Stimulated activated memory B cell treated with anti-CD40 and anti-IgM and Interleukin-4, amounts not matched to agents 10 μg/mL and 1 μg/mL and 100 μg/mL, for 72 hours (primary cell): ENCODE results near the gene FILIP1L.

ENCODE experiments used
- ATAC-seq: fragments of 150-1000 bp; cut with Tn5 transposase; 2 replicates; pipeline ENCODE4 v1.10.0; 2021
- H3K27ac Mint-ChIP-seq: one replicate; pipeline ENCODE4 v1.8.0; 2022; ENCODE audit warnings: mild to moderate bottlenecking, mixed read lengths
- H3K27me3 Mint-ChIP-seq: one replicate; pipeline ENCODE4 v1.8.0; 2022; ENCODE audit warnings: mixed read lengths
- H3K36me3 Mint-ChIP-seq: one replicate; pipeline ENCODE4 v1.8.0; 2022; ENCODE audit warnings: mixed read lengths
- H3K4me1 Mint-ChIP-seq: one replicate; pipeline ENCODE4 v1.8.0; 2022; ENCODE audit warnings: mixed read lengths
- H3K4me3 Mint-ChIP-seq: one replicate; pipeline ENCODE4 v1.8.0; 2022; ENCODE audit warnings: mild to moderate bottlenecking, moderate library complexity, mixed read lengths
- H3K9me3 Mint-ChIP-seq: one replicate; pipeline ENCODE4 v1.8.0; 2022; ENCODE audit warnings: mixed read lengths

Gene FILIP1L

GRCh38 chr3:100033184-100033583, 81.1 kb downstream of the FILIP1L start:
- H3K36me3 Mint-ChIP-seq: no peaks in the 10 kb centered on the region
- ATAC-seq: no peak
- H3K4me1 Mint-ChIP-seq: peaks cover 11% of the 10 kb centered on the region
- no peak overlapping the region for H3K4me3 Mint-ChIP-seq
- H3K9me3 Mint-ChIP-seq: no peaks in the 10 kb centered on the region
- H3K27me3 Mint-ChIP-seq: no peaks in the 10 kb centered on the region
- no peak overlapping the region for H3K27ac Mint-ChIP-seq

- H3K27ac Mint-ChIP-seq: no peak overlapping the region
- no peak for ATAC-seq
Measured at GRCh38 chr3:100032243-100032642, 82.1 kb downstream of the FILIP1L start.

GRCh38 chr3:100030914-100031425, 83.3 kb downstream of the FILIP1L start:
- ATAC-seq: no peak
- Mint-ChIP-seq H3K9me3 (no peaks in the 10 kb centered on the region), H3K4me1 (peaks cover 11% of the 10 kb centered on the region), H3K36me3 (no peaks in the 10 kb centered on the region), H3K27ac (no peak overlapping the region), H3K27me3 (no peaks in the 10 kb centered on the region), H3K4me3 (no peak overlapping the region)

More at GRCh38 chr3:100032243-100032642, 82.1 kb downstream of the FILIP1L start:
- Mint-ChIP-seq H3K9me3 (no peaks in the 10 kb centered on the region), H3K36me3 (no peaks in the 10 kb centered on the region), H3K4me3 (no peak overlapping the region), H3K4me1 (peaks cover 11% of the 10 kb centered on the region), H3K27me3 (no peaks in the 10 kb centered on the region)

- Mint-ChIP-seq H3K4me1 (peaks cover 11% of the 10 kb centered on the region), H3K36me3 (no peaks in the 10 kb centered on the region), H3K4me3 (no peak overlapping the region), H3K27me3 (no peaks in the 10 kb centered on the region), H3K9me3 (no peaks in the 10 kb centered on the region), H3K27ac (no peak overlapping the region)
- peak; percentile 60 for ATAC-seq
Measured at GRCh38 chr3:100030346-100030745, 84.0 kb downstream of the FILIP1L start.

GRCh38 chr3:100029689-100030088, 84.6 kb downstream of the FILIP1L start:
- no peak for ATAC-seq
- H3K9me3 Mint-ChIP-seq: no peaks in the 10 kb centered on the region

GRCh38 chr3:100029052-100029451, 85.2 kb downstream of the FILIP1L start:
- H3K4me1 Mint-ChIP-seq: peaks cover 11% of the 10 kb centered on the region
- no peak overlapping the region for H3K4me3 Mint-ChIP-seq
- no peak for ATAC-seq
- no peaks in the 10 kb centered on the region for H3K36me3 Mint-ChIP-seq
- H3K27ac Mint-ChIP-seq: no peak overlapping the region
- H3K9me3 Mint-ChIP-seq: no peaks in the 10 kb centered on the region
- H3K27me3 Mint-ChIP-seq: no peaks in the 10 kb centered on the region

More at GRCh38 chr3:100029689-100030088, 84.6 kb downstream of the FILIP1L start:
- H3K4me3 Mint-ChIP-seq: no peak overlapping the region
- H3K4me1 Mint-ChIP-seq: peaks cover 11% of the 10 kb centered on the region
- no peaks in the 10 kb centered on the region for H3K27me3 Mint-ChIP-seq
- H3K27ac Mint-ChIP-seq: no peak overlapping the region
- H3K36me3 Mint-ChIP-seq: no peaks in the 10 kb centered on the region

- H3K27ac Mint-ChIP-seq: no peak overlapping the region
- no peaks in the 10 kb centered on the region for H3K9me3 Mint-ChIP-seq
- no peak for ATAC-seq
- H3K36me3 Mint-ChIP-seq: peaks cover 10% of the 10 kb centered on the region
- H3K27me3 Mint-ChIP-seq: no peaks in the 10 kb centered on the region
- no peak overlapping the region for H3K4me3 Mint-ChIP-seq
- H3K4me1 Mint-ChIP-seq: peaks cover 11% of the 10 kb centered on the region
Measured at GRCh38 chr3:100027321-100027720, 87.0 kb downstream of the FILIP1L start.

GRCh38 chr3:100024520-100025303, 89.6 kb downstream of the FILIP1L start:
- no peak overlapping the region for H3K4me3 Mint-ChIP-seq
- no peaks in the 10 kb centered on the region for H3K4me1 Mint-ChIP-seq
- no peaks in the 10 kb centered on the region for H3K27me3 Mint-ChIP-seq
- H3K36me3 Mint-ChIP-seq: peaks cover 10% of the 10 kb centered on the region
- ATAC-seq: no peak
- no peaks in the 10 kb centered on the region for H3K9me3 Mint-ChIP-seq
- H3K27ac Mint-ChIP-seq: no peak overlapping the region

GRCh38 chr3:100023595-100023994, 90.7 kb downstream of the FILIP1L start:
- Mint-ChIP-seq H3K27ac (no peak overlapping the region), H3K27me3 (no peaks in the 10 kb centered on the region), H3K9me3 (no peaks in the 10 kb centered on the region), H3K4me1 (no peaks in the 10 kb centered on the region), H3K36me3 (peaks cover 13% of the 10 kb centered on the region), H3K4me3 (no peak overlapping the region)
- ATAC-seq: no peak

- Mint-ChIP-seq H3K9me3 (no peaks in the 10 kb centered on the region), H3K27me3 (no peaks in the 10 kb centered on the region), H3K27ac (no peak overlapping the region), H3K4me3 (no peak overlapping the region), H3K4me1 (no peaks in the 10 kb centered on the region), H3K36me3 (peaks cover 16% of the 10 kb centered on the region)
- ATAC-seq: no peak
Measured at GRCh38 chr3:100023150-100023549, 91.2 kb downstream of the FILIP1L start.

- no peak for ATAC-seq
- Mint-ChIP-seq H3K9me3 (no peaks in the 10 kb centered on the region), H3K27me3 (no peaks in the 10 kb centered on the region), H3K36me3 (peaks cover 16% of the 10 kb centered on the region), H3K27ac (no peak overlapping the region), H3K4me1 (no peaks in the 10 kb centered on the region), H3K4me3 (no peak overlapping the region)
Measured at GRCh38 chr3:100022506-100022905, 91.8 kb downstream of the FILIP1L start.

- Mint-ChIP-seq H3K27ac (no peak overlapping the region), H3K4me1 (no peaks in the 10 kb centered on the region), H3K9me3 (no peaks in the 10 kb centered on the region), H3K27me3 (no peaks in the 10 kb centered on the region), H3K4me3 (no peak overlapping the region), H3K36me3 (peaks cover 16% of the 10 kb centered on the region)
- no peak for ATAC-seq
Measured at GRCh38 chr3:100020876-100021644, 93.2 kb downstream of the FILIP1L start.

GRCh38 chr3:100019719-100020118, 94.6 kb downstream of the FILIP1L start:
- Mint-ChIP-seq H3K36me3 (peaks cover 25% of the 10 kb centered on the region), H3K9me3 (peaks cover 3% of the 10 kb centered on the region), H3K27ac (no peak overlapping the region), H3K4me1 (no peaks in the 10 kb centered on the region), H3K4me3 (no peak overlapping the region), H3K27me3 (no peaks in the 10 kb centered on the region)
- no peak for ATAC-seq

GRCh38 chr3:100018806-100019205, 95.5 kb downstream of the FILIP1L start:
- Mint-ChIP-seq H3K27ac (no peak overlapping the region), H3K27me3 (no peaks in the 10 kb centered on the region), H3K4me1 (no peaks in the 10 kb centered on the region)

GRCh38 chr3:100010087-100010417, 104.2 kb downstream of the FILIP1L start:
- H3K27ac Mint-ChIP-seq: no peak overlapping the region
- no peaks in the 10 kb centered on the region for H3K27me3 Mint-ChIP-seq
- H3K4me1 Mint-ChIP-seq: peaks cover 18% of the 10 kb centered on the region
- H3K9me3 Mint-ChIP-seq: peaks cover 2% of the 10 kb centered on the region
- ATAC-seq: no peak
- no peak overlapping the region for H3K4me3 Mint-ChIP-seq
- peaks cover 6% of the 10 kb centered on the region for H3K36me3 Mint-ChIP-seq

More at GRCh38 chr3:100018806-100019205, 95.5 kb downstream of the FILIP1L start:
- Mint-ChIP-seq H3K9me3 (peaks cover 3% of the 10 kb centered on the region), H3K4me3 (no peak overlapping the region), H3K36me3 (peaks cover 27% of the 10 kb centered on the region)
- ATAC-seq: no peak
